ENCODE results near the gene ZNF619.

- TF ChIP-seq EZH2 (IDR thresholded peaks at IDR 0.05; ENCODE audit: borderline replicate concordance, insufficient read depth, low read depth, low read length, poor library complexity, severe bottlenecking) (no peak), CTCF (IDR thresholded peaks at IDR 0.05) (no peak)
Measured at GRCh38 chr3:40465111-40465407, 11.9 kb upstream of the ZNF619 start.
